Activated T-cell treated with anti-CD3 and anti-CD28 coated beads for 4 hours (primary cell): ENCODE data around the gene PTPRK.

Source experiments
- DNase-seq: peaks from one replicate; pipeline ENCODE4 v3.0.0-alpha.2; 2020

The PTPRK gene

GRCh38 chr6:128239146-128239545, 281.3 kb downstream of the PTPRK start:
- DNase-seq: no peak

- no peak for DNase-seq
These were observed 282.2 kb downstream of the PTPRK start for GRCh38 chr6:128238225-128238624.

GRCh38 chr6:128235556-128235955, 284.8 kb downstream of the PTPRK start:
- no peak for DNase-seq

DNA sequence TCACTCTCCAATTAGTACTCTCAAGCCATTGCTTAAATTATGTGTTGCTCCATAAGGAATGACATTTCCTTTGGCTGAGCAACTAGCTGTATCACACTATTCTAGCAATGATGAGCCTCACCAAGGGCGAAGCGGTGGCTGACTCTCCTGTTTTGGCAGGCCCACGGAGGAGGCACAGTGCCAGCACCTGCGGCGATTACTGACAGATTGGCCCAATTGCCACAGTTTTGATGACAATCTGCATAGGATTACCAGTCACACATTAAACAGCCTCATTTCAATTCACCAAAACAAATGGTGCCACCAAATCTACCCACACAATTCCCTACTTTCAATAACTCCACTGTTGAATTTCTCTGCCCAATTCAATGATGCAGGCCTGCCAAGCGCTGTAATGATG, 286.9 kb downstream of the PTPRK start:
- no peak for DNase-seq

GRCh38 chr6:128230267-128230989, 290.0 kb downstream of the PTPRK start:
- no peak for DNase-seq

DNA sequence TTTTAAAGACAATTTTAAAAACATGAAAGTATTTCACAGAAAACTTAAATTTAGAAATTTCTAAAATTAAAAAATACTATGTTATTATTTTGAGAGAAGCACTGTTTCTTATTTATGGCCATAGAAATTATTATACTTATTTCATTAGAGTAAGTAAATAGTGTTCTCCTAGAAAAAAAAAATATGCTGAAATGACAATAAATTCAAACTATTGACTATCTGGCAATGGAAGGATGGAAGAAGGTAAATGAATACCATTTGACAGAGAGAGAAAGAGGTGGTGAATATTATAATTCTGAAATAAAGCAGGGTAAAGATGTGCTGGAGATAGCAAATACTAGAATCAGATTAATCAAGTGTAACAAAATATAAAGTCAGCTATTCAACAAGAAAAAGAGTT, 294.8 kb downstream of the PTPRK start:
- no peak for DNase-seq

- DNase-seq: no peak
These were observed 303.5 kb downstream of the PTPRK start for GRCh38 chr6:128216917-128217316.

- DNase-seq: no peak
These were observed 310.6 kb downstream of the PTPRK start for GRCh38 chr6:128209771-128210170.

- no peak for DNase-seq
These were observed 311.4 kb downstream of the PTPRK start for GRCh38 chr6:128208851-128209580.

DNA sequence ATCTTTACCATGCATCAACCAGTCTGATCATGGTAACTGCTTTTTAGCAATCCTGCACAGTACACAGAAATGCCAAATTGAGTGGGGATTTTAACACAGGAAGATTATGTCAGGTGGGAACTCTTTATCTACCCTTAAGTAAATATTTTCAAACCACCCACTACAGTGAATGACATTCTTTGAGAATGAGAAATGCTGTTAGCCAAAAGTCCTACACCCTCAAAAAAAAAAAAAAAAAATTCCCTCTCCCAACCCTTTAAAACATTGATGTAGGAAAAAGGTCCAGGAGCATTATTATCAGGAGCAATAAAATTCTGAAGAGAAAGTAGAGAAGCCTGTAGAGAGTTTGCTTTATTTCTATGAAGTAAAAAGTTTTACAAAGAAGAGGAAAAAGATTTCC, 312.3 kb downstream of the PTPRK start:
- no peak for DNase-seq

DNA sequence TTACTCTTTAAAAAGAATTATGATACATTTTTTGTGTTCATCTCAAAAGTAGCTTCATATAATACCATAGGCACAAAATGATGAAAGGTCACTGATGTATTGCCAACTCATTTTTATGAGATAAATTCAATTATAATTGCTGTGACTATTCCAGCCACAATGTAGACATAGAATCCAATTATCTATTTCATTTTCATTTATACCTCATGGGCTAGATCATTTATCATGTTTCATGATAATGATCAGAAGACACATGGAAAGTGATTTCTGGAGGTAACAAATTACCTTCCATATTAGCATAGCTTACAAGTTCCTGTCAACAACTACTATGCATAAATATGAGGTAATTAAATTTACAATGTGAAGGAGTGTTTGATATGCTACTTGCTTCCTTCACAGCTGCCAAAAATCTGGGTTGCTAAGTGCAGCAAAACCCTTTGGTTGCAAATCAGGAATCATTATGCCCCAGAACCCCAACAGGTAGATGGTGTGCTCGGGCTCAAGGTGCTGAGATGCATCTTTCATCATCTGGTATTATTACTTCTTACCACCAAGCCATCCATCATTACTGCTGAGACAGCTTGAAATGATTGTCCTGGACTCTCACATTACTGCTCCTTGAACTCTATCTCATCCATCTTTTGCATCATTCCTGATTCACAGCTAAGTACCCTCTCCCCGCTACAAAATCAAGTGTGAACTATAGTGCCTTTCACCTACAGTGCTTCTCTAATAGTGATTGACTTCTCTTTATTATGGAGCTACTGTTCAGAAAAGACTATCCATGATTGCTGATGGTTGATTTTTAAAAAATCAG, 313.6 kb downstream of the PTPRK start:
- no peak for DNase-seq

DNA sequence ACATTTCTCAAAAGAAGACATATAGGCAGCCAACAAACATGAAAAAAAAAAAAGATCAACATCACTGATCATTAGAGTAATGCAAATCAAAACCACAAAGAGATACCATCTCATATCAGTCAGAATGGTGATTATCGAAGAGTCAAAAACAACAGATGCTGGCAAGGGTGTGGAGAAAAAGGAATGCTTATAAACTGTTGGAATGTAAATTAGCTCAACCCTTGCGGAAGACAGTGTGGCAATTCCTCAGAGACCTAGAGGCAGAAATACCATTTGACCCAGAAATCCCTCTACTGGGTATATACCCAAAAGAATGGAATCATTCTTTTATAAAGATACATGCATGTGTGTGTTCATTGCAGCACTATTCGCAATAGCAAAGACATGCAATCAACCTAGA, 315.8 kb downstream of the PTPRK start:
- DNase-seq: no peak

DNA sequence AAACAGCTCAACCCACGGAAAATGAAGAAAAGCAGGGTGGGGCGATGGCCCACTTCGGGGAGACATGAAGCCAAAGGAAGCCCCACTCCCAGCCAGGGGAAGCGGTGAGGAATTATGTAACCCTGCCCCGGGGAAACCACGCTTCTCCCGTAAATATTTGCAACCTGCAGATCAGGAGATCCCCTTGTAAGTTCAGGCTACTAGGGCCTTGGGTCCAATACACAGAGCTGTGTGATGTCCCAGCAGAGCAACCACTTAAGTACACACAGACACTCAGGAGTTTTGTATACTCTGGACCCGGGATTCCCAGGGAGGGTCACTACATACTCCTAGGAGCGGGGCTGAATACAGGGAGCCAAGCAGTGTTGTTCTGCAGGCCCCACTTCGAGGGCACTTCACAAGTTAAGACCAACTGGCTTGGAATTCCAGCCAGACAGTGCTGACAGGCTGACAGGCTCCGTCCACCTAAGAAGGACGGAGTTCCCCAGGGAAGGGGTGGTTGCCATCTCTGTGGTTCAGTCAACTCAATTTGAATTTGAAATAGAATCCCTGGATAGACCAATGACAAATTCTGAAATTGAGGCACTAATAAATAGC, 318.1 kb downstream of the PTPRK start:
- no peak for DNase-seq

DNA sequence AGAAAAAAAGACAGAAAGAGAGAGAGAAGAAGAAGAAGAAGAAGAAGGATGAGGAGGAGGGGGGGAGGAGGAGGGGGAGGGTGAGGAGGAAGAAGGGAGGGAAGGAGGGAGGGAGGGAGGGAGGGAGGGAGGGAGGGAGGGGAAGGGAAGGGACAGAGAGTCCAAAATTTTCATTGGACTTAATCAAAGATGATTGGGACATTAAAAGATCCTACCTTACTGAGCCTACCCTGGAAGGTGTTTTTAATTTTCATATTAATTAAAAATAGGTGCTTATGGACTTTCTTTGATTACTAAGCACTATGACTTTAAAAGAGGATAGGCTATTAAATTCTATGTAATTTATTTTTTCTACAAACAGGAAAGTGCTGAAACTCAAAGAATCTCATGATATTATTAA, 319.6 kb downstream of the PTPRK start:
- DNase-seq: no peak

DNA sequence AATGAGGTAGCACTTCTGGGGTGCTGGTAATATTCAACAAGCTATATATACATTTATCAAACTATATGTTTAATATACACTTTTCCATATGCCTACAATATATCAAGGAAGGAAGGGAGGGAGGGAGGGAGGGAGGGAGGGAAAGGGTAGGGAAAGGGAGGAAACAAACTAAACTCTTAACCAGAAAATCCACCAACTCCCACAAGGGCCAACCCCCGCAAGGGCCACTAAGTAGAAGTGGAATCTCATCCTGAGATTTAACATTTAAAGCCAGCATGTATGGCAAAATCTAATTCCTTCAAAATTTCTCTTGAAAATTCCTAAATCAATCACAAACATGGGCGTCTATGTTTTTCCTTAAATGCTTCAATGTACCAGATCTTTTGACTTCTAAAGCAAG, 320.9 kb downstream of the PTPRK start:
- no peak for DNase-seq

DNA sequence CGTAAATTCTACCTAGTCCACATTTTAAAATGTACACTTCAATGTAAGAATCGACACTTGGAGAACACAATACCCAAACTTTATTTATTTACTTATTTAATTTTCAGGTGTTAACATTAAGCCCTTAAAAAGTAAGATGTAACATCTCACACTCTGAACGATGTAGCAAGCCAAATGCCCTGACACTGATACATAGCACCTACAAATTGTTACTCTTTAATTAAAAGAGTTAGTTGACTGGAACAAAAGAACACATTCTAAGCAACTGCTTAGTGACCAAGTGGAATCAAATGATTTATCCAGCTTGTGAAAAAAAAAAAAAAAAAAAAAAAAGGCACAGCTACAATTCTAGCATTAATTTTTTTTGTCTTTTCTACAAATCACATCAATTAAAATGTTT, 327.4 kb downstream of the PTPRK start:
- DNase-seq: no peak

DNA sequence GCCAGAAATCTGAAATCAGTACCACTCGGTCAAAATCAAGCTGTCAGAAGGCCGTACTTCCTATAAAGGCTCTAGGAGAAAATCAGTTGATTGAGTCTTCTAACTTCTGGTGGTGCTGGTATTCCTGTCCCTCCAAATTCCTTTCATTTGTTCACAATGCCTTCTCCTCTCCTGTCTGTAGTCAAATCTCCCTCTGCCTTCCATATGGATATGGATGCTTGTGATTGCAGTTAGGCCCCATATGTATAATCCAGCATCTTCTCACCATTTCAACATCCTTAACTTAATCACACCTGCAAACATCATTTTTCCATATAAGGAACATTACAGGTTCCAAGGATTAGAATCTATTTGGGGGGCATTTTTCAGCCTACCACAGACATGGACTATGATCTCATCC, 331.7 kb downstream of the PTPRK start:
- DNase-seq: no peak

GRCh38 chr6:128186729-128187128, 333.7 kb downstream of the PTPRK start:
- no peak for DNase-seq

DNA sequence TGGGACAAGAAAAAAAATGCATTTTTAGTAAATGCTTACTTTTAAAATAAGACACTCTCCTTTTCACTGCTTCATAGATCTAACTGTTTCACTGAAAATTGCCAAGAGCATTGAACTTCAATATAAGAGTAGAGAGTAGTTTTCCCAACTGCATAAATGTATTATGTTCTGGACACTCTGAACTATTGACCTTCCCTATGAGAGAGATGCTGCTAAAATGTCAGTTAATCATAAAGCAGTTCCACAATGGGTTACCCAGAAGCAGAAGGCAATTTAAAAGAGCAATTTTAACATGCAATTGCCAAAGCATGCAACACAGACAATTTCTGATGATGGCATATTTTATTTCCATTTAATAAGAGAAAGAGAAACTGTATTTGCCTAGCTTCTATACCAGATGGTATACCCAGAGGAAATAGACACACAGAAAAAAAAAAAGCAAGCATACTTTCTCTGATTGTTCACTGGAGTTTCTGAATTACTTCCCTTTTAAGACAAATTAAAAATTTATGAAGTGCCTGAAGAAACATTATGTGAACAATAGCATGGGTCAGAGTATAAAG, 340.4 kb downstream of the PTPRK start:
- DNase-seq: no peak

DNA sequence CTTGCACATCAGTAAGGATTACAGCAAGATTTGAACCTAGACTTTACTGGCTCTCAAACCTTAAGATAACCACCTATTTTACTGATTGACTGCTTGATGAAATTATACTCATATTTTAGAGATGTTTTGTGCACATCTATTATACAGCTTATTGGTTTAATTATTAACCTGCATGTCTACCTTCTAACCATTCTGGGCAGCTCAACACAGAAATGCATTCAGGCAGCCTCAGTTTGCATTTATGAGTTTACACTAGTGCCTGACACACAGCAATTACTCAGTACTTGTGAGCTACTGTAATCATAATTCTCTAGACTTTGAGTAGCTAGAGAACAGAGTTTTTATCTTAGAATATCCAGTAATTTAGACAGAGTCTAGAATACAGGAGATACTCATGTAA, 345.7 kb downstream of the PTPRK start:
- no peak for DNase-seq

DNA sequence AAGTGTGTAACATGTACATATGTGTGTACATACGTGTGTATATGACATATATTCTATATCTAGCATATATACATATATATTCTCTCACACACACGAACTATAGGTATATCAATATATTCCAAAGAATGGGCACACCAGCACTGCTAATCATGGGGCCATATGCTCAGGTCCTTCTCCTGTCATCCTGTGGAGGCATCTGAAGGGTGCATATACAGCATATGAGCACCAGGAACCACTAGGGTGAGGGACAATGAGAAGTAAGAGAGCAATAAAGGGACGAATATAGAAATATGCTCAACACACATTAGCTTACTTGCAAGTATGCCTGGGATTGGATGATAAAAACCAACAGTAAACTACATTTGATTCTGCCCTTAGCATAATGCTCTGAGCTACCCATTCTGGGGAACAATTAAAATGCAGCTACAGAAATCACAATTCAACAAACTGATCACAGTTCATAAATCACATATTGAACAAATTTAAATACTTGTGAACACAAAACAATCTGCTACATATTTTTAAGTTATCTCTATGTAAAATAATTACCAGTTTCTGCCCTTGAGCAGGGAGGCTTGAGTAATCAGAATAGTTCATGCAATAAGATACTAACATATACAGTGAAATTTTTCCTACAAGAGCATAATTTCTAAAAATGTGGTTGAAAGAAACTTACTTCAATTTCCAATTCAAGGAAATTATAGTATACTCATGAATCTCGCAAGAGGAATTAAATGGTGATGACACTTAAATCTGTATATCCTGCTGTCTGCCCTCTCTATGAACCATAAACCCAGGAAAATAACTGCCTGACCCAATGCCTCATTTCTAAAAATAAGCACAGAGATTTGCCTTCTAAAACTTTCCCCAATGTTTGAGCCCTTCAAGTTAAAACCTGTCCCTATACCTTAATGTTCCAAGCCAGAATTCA, 347.4 kb downstream of the PTPRK start:
- DNase-seq: no peak

DNA sequence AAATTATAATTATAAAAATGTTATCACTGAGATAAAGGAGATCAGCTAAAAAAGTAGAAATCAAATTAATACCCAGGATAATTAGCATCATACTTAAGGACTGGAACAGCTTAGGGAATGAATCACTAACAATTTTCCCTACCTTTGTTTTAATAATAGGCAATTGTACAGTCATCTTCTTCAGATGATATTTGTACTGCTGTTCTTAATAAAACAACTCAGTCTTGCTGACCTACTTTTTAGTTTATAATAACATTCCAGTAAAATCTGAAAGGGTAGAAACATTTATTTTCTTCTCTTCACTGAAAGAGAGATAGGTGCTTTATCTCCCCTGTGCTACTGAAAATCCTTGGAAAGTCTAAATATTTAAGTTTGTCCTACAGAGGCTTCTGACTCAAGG, 348.3 kb downstream of the PTPRK start:
- DNase-seq: no peak
